ENCODE data around the gene MRLN.

MRLN gene

GRCh38 chr10:59702347-59702746, 50.9 kb downstream of the MRLN start:
- no peak for DNase-seq

- DNase-seq = no peak
Measured at GRCh38 chr10:59700709-59701108, 52.5 kb downstream of the MRLN start.

- no peak for DNase-seq
Measured at GRCh38 chr10:59698326-59698725, 54.9 kb downstream of the MRLN start.

DNA sequence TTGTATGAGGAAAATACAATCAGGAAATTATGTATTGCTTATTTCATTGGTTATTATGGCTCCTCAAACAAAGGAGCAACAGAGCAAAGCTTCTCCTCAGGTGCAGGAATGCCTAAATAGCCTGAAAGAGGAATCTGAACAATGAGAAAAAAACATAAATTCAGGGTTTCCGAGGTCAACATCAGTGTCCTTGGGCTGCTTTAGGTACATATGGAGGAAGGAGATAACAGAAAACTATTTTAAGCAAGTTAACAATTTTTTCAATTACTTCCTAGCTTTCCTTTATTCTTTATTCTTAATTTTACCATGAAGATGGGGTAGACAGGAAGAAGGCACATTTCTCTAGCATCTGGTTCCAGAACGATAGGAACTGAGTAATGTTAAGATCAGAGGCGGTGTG, 57.6 kb downstream of the MRLN start:
- no peak for DNase-seq

GRCh38 chr10:59694936-59695335, 58.3 kb downstream of the MRLN start:
- DNase-seq = no peak

DNA sequence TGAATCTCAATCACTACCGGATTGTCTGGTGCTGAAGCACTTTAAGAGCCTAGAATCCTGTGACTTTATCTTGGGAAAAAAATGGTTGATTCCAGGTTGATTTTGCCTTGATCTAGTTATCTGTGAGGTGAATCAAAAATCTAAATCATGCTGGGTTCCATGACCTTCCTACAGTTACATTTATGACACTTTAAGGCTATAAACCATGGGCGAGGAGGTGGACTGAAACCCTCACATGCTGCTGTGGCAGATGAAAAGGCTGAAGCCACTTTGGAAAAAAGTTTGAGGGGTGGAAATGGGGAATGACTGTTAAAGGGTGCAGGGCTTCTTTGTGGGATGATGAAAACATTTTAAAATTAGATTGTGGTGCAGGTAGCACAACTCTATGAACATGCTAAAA, 61.1 kb downstream of the MRLN start:
- no peak for DNase-seq

DNA sequence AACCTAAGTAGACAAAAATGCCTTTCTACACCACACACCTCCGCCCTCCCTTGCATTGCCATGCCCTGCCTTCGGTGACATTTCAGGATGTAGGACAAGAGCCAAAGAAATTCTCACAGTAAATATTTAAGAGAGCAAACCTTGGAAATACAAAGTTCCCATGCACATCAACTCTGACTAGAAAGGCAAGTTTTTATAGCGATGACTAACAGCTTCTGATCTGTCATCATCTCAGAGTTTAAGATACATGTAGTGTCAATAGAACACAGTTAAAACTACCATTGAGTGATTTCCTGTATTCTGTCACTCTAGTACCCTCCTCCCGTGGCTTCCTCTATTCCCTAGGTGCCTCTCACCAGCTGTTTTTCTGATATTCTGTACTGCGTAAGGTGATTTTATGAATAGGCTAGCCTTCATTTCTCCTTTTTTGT, 64.3 kb downstream of the MRLN start:
- DNase-seq = no peak

DNA sequence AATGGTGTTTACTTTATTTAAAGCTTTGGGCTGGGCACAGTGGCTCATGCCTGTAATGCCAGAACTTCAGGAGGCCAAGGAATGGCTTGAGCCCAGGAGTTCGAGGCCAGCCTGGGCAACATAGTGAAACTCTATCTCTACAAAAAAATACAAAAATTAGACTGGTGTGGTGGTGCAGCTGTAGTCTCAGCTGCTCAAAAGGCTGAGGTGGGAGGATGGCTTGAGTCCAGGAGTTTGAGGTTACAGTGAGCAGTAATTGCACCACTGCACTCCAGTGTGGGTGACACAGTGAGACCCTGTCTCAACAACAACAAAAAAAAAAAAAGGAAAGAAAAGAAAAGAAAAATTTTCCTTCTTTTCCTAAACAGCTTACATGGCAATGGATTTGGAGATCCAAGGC, 65.6 kb downstream of the MRLN start:
- no peak for DNase-seq

Measured in activated CD8-positive, alpha-beta memory T cell treated with anti-CD3 and anti-CD28 coated beads for 24 hours (primary cell).